Panc1 (cell line): Measurements from ENCODE around the gene HK1. TPM values are rescaled to one million over a fixed set of nuclear protein-coding genes. Genes with fewer than 3 reads are reported as not detected.

Experiments used
- ATAC-seq: fragments of 200-7000 bp; cut with Tn5 transposase; 2 replicates; pipeline ENCODE4 v1.9.1; 2020; ENCODE audit warnings: mild to moderate bottlenecking, moderate library complexity
- BruUV-seq: library from RNA; stranded (reverse); fragments of 400-500 nt; replicated peaks from 2 replicates; lab custom pipeline; 2021; lab: Mats Ljungman, UMichigan
- CTCF ChIA-PET: fragments of 300-600 bp; sonication (Branson Sonifier 250); formaldehyde crosslinking; loops from one replicate; lab custom pipeline; 2022; ENCODE audit warnings: antibody characterized with exemption; lab: Charles Lee
- POLR2A ChIA-PET: fragments of 300-600 bp; sonication (Branson Sonifier 250); formaldehyde crosslinking; loops from one replicate; lab custom pipeline; 2022; ENCODE audit warnings: antibody characterized with exemption; lab: Charles Lee
- DNase-seq: peaks from one replicate; pipeline ENCODE4 v3.0.0-alpha.2; 2010; ENCODE audit warnings: low read depth, low spot score
- H3K27ac ChIP-seq: 2 replicates; pipeline ENCODE4 v1.5.1; 2011; ENCODE audit warnings: mild to moderate bottlenecking, low read length, inconsistent platforms
- H3K27me3 ChIP-seq: fragments of 200-500 bp; sonication (Bioruptor generic); 2 replicates; pipeline ENCODE4 v1.6.0; 2014; ENCODE audit warnings: low read length, inconsistent platforms; ENCODE audit not compliant: control insufficient read depth, insufficient read depth
- H3K36me3 ChIP-seq: fragments of 200-500 bp; sonication (Bioruptor generic); 2 replicates; pipeline ENCODE4 v1.5.1; 2014; ENCODE audit warnings: inconsistent platforms, mild to moderate bottlenecking, low read length, moderate library complexity; ENCODE audit not compliant: control insufficient read depth, insufficient read depth
- H3K4me1 ChIP-seq: 2 replicates; pipeline ENCODE4 v1.5.1; 2011; ENCODE audit warnings: inconsistent platforms, mild to moderate bottlenecking, low read length, moderate library complexity; ENCODE audit not compliant: control insufficient read depth, insufficient read depth
- H3K4me3 ChIP-seq, 2 experiments: 2 replicates each; pipeline ENCODE4 v1.5.1; 2011 to 2012; ENCODE audit warnings: low read depth in 2 of 2, low read length in 2 of 2, mild to moderate bottlenecking in 2 of 2, inconsistent platforms in 1 of 2, moderate library complexity in 1 of 2
- H3K9me3 ChIP-seq: fragments of 200-500 bp; sonication (Bioruptor generic); 2 replicates; pipeline ENCODE4 v1.5.1; 2014; ENCODE audit warnings: low read depth, mild to moderate bottlenecking, inconsistent platforms, low read length, moderate library complexity; ENCODE audit not compliant: control insufficient read depth, insufficient read depth
- POLR2AphosphoS5 ChIP-seq: IDR thresholded peaks from 2 replicates; pipeline ENCODE4 v1.6.1; 2012; ENCODE audit warnings: mild to moderate bottlenecking, low read depth, low read length, moderate library complexity
- SIN3A ChIP-seq: IDR thresholded peaks from 2 replicates; pipeline ENCODE4 v1.6.1; 2012; ENCODE audit warnings: low read depth, mild to moderate bottlenecking, low read length, moderate library complexity, borderline replicate concordance; ENCODE audit not compliant: insufficient read depth
- TCF7L2 ChIP-seq: IDR thresholded peaks from 2 replicates; pipeline ENCODE4 v1.6.1; 2011; ENCODE audit warnings: mild to moderate bottlenecking, low read depth, low read length, inconsistent platforms
- in situ Hi-C: cut with HindIII; loops from 2 replicates; pipeline ENCODE4 v1.10.0; 2016; ENCODE audit warnings: low sequenced_read_pairs, low pct_unique_long_range_greater_than_20kb
- intact Hi-C: fragments of 100-400 bp; cut with micrococcal nuclease; formaldehyde crosslinking; loops from one replicate; pipeline ENCODE4 v1.10.0; 2022; ENCODE audit not compliant: unreplicated experiment
- total RNA-seq: library from RNA; stranded (reverse); gene quantifications from one replicate; pipeline ENCODE4 v1.2.1, GENCODE V29; 2021; ENCODE audit not compliant: unreplicated experiment
- TF ChIP-seq, protein P1 (sequence below), 2 experiments: IDR thresholded peaks; 2 replicates each; pipeline ENCODE4 v1.6.1; 2011 to 2012; ENCODE audit warnings: low read depth in 2 of 2, control low read depth in 1 of 2, low read length in 1 of 2, mild to moderate bottlenecking in 1 of 2, moderate library complexity in 1 of 2; ENCODE audit not compliant: insufficient read depth in 1 of 2
- TF ChIP-seq, protein P2 (sequence below): fragments of 450-650 bp; IDR thresholded peaks from 2 replicates; pipeline ENCODE4 v1.5.1; 2017; ENCODE audit warnings: mild to moderate bottlenecking

The HK1 gene
- total RNA-seq, 1 experiment from 2014 or later: 74.4 TPM

GRCh38 chr10:69419744-69420126 is 141.4 kb downstream of the HK1 start:
- intact Hi-C loops (no loop called here), in situ Hi-C loops (no loop called here)
- ChIA-PET CTCF (no interaction called here), POLR2A (no interaction called here)
- ATAC-seq (no peak), DNase-seq (no peak)
- no peak overlapping the region for H3K27ac ChIP-seq
- H3K4me3 ChIP-seq: no peak overlapping the region
- H3K27me3 ChIP-seq: no peaks in the 10 kb centered on the region
- no peaks in the 10 kb centered on the region for H3K36me3 ChIP-seq
- no TSS peak for BruUV-seq
- no peaks in the 10 kb centered on the region for H3K4me1 ChIP-seq
- TF ChIP-seq TCF7L2: no peak
- TF ChIP-seq, protein P1, sequence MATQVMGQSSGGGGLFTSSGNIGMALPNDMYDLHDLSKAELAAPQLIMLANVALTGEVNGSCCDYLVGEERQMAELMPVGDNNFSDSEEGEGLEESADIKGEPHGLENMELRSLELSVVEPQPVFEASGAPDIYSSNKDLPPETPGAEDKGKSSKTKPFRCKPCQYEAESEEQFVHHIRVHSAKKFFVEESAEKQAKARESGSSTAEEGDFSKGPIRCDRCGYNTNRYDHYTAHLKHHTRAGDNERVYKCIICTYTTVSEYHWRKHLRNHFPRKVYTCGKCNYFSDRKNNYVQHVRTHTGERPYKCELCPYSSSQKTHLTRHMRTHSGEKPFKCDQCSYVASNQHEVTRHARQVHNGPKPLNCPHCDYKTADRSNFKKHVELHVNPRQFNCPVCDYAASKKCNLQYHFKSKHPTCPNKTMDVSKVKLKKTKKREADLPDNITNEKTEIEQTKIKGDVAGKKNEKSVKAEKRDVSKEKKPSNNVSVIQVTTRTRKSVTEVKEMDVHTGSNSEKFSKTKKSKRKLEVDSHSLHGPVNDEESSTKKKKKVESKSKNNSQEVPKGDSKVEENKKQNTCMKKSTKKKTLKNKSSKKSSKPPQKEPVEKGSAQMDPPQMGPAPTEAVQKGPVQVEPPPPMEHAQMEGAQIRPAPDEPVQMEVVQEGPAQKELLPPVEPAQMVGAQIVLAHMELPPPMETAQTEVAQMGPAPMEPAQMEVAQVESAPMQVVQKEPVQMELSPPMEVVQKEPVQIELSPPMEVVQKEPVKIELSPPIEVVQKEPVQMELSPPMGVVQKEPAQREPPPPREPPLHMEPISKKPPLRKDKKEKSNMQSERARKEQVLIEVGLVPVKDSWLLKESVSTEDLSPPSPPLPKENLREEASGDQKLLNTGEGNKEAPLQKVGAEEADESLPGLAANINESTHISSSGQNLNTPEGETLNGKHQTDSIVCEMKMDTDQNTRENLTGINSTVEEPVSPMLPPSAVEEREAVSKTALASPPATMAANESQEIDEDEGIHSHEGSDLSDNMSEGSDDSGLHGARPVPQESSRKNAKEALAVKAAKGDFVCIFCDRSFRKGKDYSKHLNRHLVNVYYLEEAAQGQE (IDR thresholded peaks at IDR 0.05; ENCODE audit: insufficient read depth in 1 of 2, low read depth in 2 of 2, low read length in 1 of 2): no peak
- TF ChIP-seq, protein P2, sequence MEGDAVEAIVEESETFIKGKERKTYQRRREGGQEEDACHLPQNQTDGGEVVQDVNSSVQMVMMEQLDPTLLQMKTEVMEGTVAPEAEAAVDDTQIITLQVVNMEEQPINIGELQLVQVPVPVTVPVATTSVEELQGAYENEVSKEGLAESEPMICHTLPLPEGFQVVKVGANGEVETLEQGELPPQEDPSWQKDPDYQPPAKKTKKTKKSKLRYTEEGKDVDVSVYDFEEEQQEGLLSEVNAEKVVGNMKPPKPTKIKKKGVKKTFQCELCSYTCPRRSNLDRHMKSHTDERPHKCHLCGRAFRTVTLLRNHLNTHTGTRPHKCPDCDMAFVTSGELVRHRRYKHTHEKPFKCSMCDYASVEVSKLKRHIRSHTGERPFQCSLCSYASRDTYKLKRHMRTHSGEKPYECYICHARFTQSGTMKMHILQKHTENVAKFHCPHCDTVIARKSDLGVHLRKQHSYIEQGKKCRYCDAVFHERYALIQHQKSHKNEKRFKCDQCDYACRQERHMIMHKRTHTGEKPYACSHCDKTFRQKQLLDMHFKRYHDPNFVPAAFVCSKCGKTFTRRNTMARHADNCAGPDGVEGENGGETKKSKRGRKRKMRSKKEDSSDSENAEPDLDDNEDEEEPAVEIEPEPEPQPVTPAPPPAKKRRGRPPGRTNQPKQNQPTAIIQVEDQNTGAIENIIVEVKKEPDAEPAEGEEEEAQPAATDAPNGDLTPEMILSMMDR: no peak
- TF ChIP-seq SIN3A: no peak
- TF ChIP-seq POLR2AphosphoS5: no peak
- no peaks in the 10 kb centered on the region for H3K9me3 ChIP-seq

GRCh38 chr10:69421611-69422308 is 143.5 kb downstream of the HK1 start:
- no peak for DNase-seq
- in situ Hi-C loops (no loop called here), intact Hi-C loops (no loop called here)
- H3K27ac ChIP-seq: no peak overlapping the region
- H3K4me3 ChIP-seq: no peak overlapping the region
- BruUV-seq: no TSS peak
- no peaks in the 10 kb centered on the region for H3K36me3 ChIP-seq
- POLR2A ChIA-PET: no interaction called here
- peaks cover 9% of the 10 kb centered on the region for H3K4me1 ChIP-seq
- no peak for ATAC-seq
- TF ChIP-seq TCF7L2 (no peak), POLR2AphosphoS5 (no peak), SIN3A (no peak)
- TF ChIP-seq, protein P1 (IDR thresholded peaks at IDR 0.05; ENCODE audit: insufficient read depth in 1 of 2, low read depth in 2 of 2, low read length in 1 of 2): no peak
- no peaks in the 10 kb centered on the region for H3K27me3 ChIP-seq
- CTCF ChIA-PET: no interaction called here
- H3K9me3 ChIP-seq: no peaks in the 10 kb centered on the region
